Aorta (tissue), 5 donors: ENCODE results near the gene CDKN1C. TPM values are rescaled to one million over a fixed set of nuclear protein-coding genes. Genes with fewer than 3 reads are reported as not detected.

Experiments
- ATAC-seq: fragments of 200-7000 bp; cut with Tn5 transposase; one replicate; pipeline ENCODE4 v1.9.1; 2022; ENCODE audit warnings: moderate library complexity; ENCODE audit not compliant: low FRiP score
- DNase-seq, 2 donors: peaks; one replicate each; pipeline ENCODE4 v3.0.0-alpha.2; 2020
- H3K27ac ChIP-seq, 2 donors: one replicate each; pipeline ENCODE4 v1.5.1; 2013; ENCODE audit warnings: low read length in 2 of 2, mild to moderate bottlenecking in 2 of 2, moderate library complexity in 2 of 2, control low read depth in 1 of 2, inconsistent platforms in 1 of 2, low read depth in 1 of 2
- H3K27me3 ChIP-seq, 2 donors: one replicate each; pipeline ENCODE4 v1.6.1; 2013; ENCODE audit warnings: control low read depth in 1 of 2, low read length in 1 of 2, mild to moderate bottlenecking in 1 of 2, moderate library complexity in 1 of 2; ENCODE audit not compliant: insufficient read depth in 2 of 2, control insufficient read depth in 1 of 2
- H3K36me3 ChIP-seq, 2 donors: one replicate each; pipeline ENCODE4 v1.6.1; 2013; ENCODE audit warnings: control low read depth in 1 of 2, low read length in 1 of 2, mild to moderate bottlenecking in 1 of 2; ENCODE audit not compliant: insufficient read depth in 2 of 2, control insufficient read depth in 1 of 2
- H3K4me1 ChIP-seq, 2 donors: one replicate each; pipeline ENCODE4 v1.6.1; 2013; ENCODE audit warnings: low read length in 2 of 2, control low read depth in 1 of 2, mild to moderate bottlenecking in 1 of 2, moderate library complexity in 1 of 2; ENCODE audit not compliant: insufficient read depth in 2 of 2, control insufficient read depth in 1 of 2
- H3K4me3 ChIP-seq, 2 donors: one replicate each; pipeline ENCODE4 v1.5.1; 2013; ENCODE audit warnings: low read length in 2 of 2, control low read depth in 1 of 2, mild to moderate bottlenecking in 1 of 2
- H3K9me3 ChIP-seq: one replicate; pipeline ENCODE4 v1.6.1; 2013; ENCODE audit warnings: mild to moderate bottlenecking, low read length; ENCODE audit not compliant: control insufficient read depth
- WGBS, 2 donors: extraction: QIAGEN DNeasy Blood & Tissue Kit; methylation state at CpG; one replicate each; pipeline ENCODE4 v1.1.7; 2013; 5-methylcytosine and 5-hydroxymethylcytosine counted together
- intact Hi-C, 2 donors: fragments of 100-400 bp; cut with DNase I; formaldehyde crosslinking; loops; one replicate each; pipeline versions ENCODE4 v1.14.2 to v1.15.0; 2022
- polyA plus RNA-seq, 2 donors: library from polyadenylated mRNA; stranded (reverse); fragments of 200-250 nt; gene quantifications; one replicate each; pipeline ENCODE4 v1.2.3, GENCODE V29; 2013
- total RNA-seq, 2 donors: library from RNA; stranded (reverse); fragmentation: NEBNext Ultra II Directional; extraction: Animal tissue kit (Norgen Biotek cat#: 25700); gene quantifications; one replicate each; pipeline ENCODE4 v1.2.1, GENCODE V29; 2021
- donor health status: healthy with polysubstance abuse.
- donor health status: Bipolar disorder and iron deficiency.
- donor health status: DM: no; HTN: no; CAD: no.
- donor health status: DM: no; HTN: no; CAD: no.
- donor health status: DM: yes; HTN: yes; CAD: no.

Gene CDKN1C
- total and polyA plus RNA-seq, 4 donors: 11.3 to 37.7 (median 17.5) TPM

- Histone ChIP-seq H3K4me1 (no peaks in the 10 kb centered on the region), H3K27ac (no peak overlapping the region), H3K36me3 (no peaks in the 10 kb centered on the region), H3K9me3 (peaks cover 1% of the 10 kb centered on the region), H3K27me3 (no peaks in the 10 kb centered on the region), H3K4me3 (no peak overlapping the region)
- WGBS, 2 donors: 57 to 62% methylated on average over 12 of the region's 12 CpGs
- DNase-seq: no peak
- ATAC-seq: no peak
- intact Hi-C loops: loop anchor here in 1 of 2 donors (5.0 kb wide), 2 partner anchors 105 to 175 kb away; no protein-coding TSS in a partner anchor
Measured at GRCh38 chr11:2881981-2882375, 3.6 kb downstream of the CDKN1C start.

GRCh38 chr11:2881076-2881980 lies 4.2 kb downstream of the CDKN1C start:
- DNase-seq: no peak
- no peaks in the 10 kb centered on the region for H3K4me1 ChIP-seq
- H3K36me3 ChIP-seq: no peaks in the 10 kb centered on the region
- ATAC-seq: no peak
- no peak overlapping the region for H3K27ac ChIP-seq
- no peaks in the 10 kb centered on the region for H3K27me3 ChIP-seq
- intact Hi-C loops: loop anchor here in 1 of 2 donors (5.0 kb wide), 2 partner anchors 104 to 174 kb away; no protein-coding TSS in a partner anchor
- H3K9me3 ChIP-seq: peaks cover 3% of the 10 kb centered on the region
- WGBS, 2 donors: 86 to 88% methylated on average over 19 of the region's 19 CpGs
- no peak overlapping the region for H3K4me3 ChIP-seq

GRCh38 chr11:2880646-2881045 lies 4.9 kb downstream of the CDKN1C start:
- Histone ChIP-seq H3K36me3 (no peaks in the 10 kb centered on the region), H3K4me1 (no peaks in the 10 kb centered on the region), H3K4me3 (no peak overlapping the region), H3K9me3 (peaks cover 3% of the 10 kb centered on the region), H3K27ac (no peak overlapping the region), H3K27me3 (no peaks in the 10 kb centered on the region)
- WGBS, 2 donors: 89 to 92% methylated on average over 6 to 7 of the region's 7 CpGs
- DNase-seq (no peak), ATAC-seq (no peak)
- intact Hi-C loops: loop anchor here in 1 of 2 donors (5.0 kb wide), 2 partner anchors 103 to 173 kb away; no protein-coding TSS in a partner anchor

- no peaks in the 10 kb centered on the region for H3K36me3 ChIP-seq
Measured at GRCh38 chr11:2878782-2879181, 6.8 kb downstream of the CDKN1C start.

GRCh38 chr11:2877474-2877873 lies 8.1 kb downstream of the CDKN1C start:
- ATAC-seq (no peak), DNase-seq (no peak)
- no peaks in the 10 kb centered on the region for H3K27me3 ChIP-seq
- H3K4me1 ChIP-seq: no peaks in the 10 kb centered on the region
- WGBS, 2 donors: 95 to 97% methylated on average over 6 of the region's 6 CpGs
- no peak overlapping the region for H3K27ac ChIP-seq
- H3K4me3 ChIP-seq: no peak overlapping the region
- H3K36me3 ChIP-seq: no peaks in the 10 kb centered on the region
- H3K9me3 ChIP-seq: peaks cover 6% of the 10 kb centered on the region
- intact Hi-C loops: no loop called here

More at GRCh38 chr11:2878782-2879181, 6.8 kb downstream of the CDKN1C start:
- Histone ChIP-seq H3K4me3 (no peak overlapping the region), H3K27ac (no peak overlapping the region), H3K27me3 (no peaks in the 10 kb centered on the region), H3K4me1 (no peaks in the 10 kb centered on the region), H3K9me3 (peaks cover 6% of the 10 kb centered on the region)
- 96 to 98% methylated on average over 8 of the region's 8 CpGs for WGBS, 2 donors
- ATAC-seq (no peak), DNase-seq (no peak)
- intact Hi-C loops: no loop called here

GRCh38 chr11:2874963-2875362 lies 10.6 kb downstream of the CDKN1C start:
- intact Hi-C loops: no loop called here
- no peak for ATAC-seq
- 97 to 99% methylated on average over 10 of the region's 10 CpGs for WGBS, 2 donors
- Histone ChIP-seq H3K27me3 (no peaks in the 10 kb centered on the region), H3K4me1 (no peaks in the 10 kb centered on the region), H3K27ac (no peak overlapping the region), H3K9me3 (peaks cover 6% of the 10 kb centered on the region), H3K4me3 (no peak overlapping the region), H3K36me3 (no peaks in the 10 kb centered on the region)
- DNase-seq: no peak

GRCh38 chr11:2870969-2871680 lies 14.4 kb downstream of the CDKN1C start:
- Histone ChIP-seq H3K4me1 (no peaks in the 10 kb centered on the region), H3K36me3 (no peaks in the 10 kb centered on the region), H3K9me3 (peaks cover 6% of the 10 kb centered on the region), H3K27ac (no peak overlapping the region), H3K4me3 (no peak overlapping the region), H3K27me3 (no peaks in the 10 kb centered on the region)
- ATAC-seq: no peak
- WGBS, 2 donors: 50 to 51% methylated on average over 21 to 22 of the region's 22 CpGs
- no peak for DNase-seq
- intact Hi-C loops: no loop called here

GRCh38 chr11:2870460-2870859 lies 15.1 kb downstream of the CDKN1C start:
- intact Hi-C loops: no loop called here
- WGBS, 2 donors: 60 to 67% methylated on average over 17 of the region's 17 CpGs
- no peak for ATAC-seq
- Histone ChIP-seq H3K36me3 (no peaks in the 10 kb centered on the region), H3K9me3 (peaks cover 6% of the 10 kb centered on the region), H3K27ac (no peak overlapping the region), H3K4me1 (no peaks in the 10 kb centered on the region), H3K27me3 (no peaks in the 10 kb centered on the region), H3K4me3 (no peak overlapping the region)
- DNase-seq: no peak
